Ishikawa (cell line): ENCODE measurements around the gene AEBP1.

Experiments
- CREB1 ChIP-seq: IDR thresholded peaks from 2 replicates; pipeline ENCODE4 v1.6.1; 2012; ENCODE audit warnings: low read depth
- FOXM1 ChIP-seq: IDR thresholded peaks from 2 replicates; pipeline ENCODE4 v1.6.1; 2012; ENCODE audit warnings: low read depth, borderline replicate concordance
- YY1 ChIP-seq: IDR thresholded peaks from 2 replicates; pipeline ENCODE4 v1.6.1; 2012; ENCODE audit warnings: low read depth
- TF ChIP-seq, protein P1 (sequence below): IDR thresholded peaks from 2 replicates; pipeline ENCODE4 v1.6.1; 2012
- TF ChIP-seq, protein P2 (sequence below): IDR thresholded peaks from 2 replicates; pipeline ENCODE4 v1.6.1; 2012; ENCODE audit warnings: low read depth, mild to moderate bottlenecking

DNA sequence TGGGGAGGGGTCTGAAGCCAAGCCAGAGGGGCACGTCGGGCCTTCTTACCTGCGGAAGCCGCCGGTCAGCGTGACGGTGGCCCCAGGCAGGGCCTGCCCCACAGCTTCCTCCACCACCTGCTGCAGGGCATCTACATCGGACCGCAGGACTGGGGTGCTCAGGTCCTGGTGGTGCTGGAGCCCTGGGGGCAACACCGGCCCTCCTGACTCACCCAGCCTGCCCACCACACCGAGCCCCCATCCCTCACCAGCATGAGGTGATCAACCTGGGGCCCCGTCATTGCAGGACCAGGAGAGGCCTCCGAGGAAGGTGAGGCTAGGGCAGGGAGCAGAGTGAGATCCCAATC is 29.8 kb upstream of the AEBP1 start:
- TF ChIP-seq, protein P1, sequence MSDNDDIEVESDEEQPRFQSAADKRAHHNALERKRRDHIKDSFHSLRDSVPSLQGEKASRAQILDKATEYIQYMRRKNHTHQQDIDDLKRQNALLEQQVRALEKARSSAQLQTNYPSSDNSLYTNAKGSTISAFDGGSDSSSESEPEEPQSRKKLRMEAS, result no peak
- no peak for TF ChIP-seq YY1
- no peak for TF ChIP-seq CREB1
- TF ChIP-seq, protein P2, sequence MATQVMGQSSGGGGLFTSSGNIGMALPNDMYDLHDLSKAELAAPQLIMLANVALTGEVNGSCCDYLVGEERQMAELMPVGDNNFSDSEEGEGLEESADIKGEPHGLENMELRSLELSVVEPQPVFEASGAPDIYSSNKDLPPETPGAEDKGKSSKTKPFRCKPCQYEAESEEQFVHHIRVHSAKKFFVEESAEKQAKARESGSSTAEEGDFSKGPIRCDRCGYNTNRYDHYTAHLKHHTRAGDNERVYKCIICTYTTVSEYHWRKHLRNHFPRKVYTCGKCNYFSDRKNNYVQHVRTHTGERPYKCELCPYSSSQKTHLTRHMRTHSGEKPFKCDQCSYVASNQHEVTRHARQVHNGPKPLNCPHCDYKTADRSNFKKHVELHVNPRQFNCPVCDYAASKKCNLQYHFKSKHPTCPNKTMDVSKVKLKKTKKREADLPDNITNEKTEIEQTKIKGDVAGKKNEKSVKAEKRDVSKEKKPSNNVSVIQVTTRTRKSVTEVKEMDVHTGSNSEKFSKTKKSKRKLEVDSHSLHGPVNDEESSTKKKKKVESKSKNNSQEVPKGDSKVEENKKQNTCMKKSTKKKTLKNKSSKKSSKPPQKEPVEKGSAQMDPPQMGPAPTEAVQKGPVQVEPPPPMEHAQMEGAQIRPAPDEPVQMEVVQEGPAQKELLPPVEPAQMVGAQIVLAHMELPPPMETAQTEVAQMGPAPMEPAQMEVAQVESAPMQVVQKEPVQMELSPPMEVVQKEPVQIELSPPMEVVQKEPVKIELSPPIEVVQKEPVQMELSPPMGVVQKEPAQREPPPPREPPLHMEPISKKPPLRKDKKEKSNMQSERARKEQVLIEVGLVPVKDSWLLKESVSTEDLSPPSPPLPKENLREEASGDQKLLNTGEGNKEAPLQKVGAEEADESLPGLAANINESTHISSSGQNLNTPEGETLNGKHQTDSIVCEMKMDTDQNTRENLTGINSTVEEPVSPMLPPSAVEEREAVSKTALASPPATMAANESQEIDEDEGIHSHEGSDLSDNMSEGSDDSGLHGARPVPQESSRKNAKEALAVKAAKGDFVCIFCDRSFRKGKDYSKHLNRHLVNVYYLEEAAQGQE, result no peak
- TF ChIP-seq FOXM1, result no peak
